RPMI8226 (cell line): ENCODE results near the gene FRMPD3.
"Not testable (repeated sequence)": the region's sequence is repeated elsewhere in the genome, so short reads cannot be mapped to it uniquely, and the experiment has no call there.

Experiments
- DNase-seq: peaks from one replicate; pipeline ENCODE4 v3.0.0-alpha.2; 2015

Gene FRMPD3

GRCh38 chrX:107448998-107449835 lies at the start of gene FRMPD3:
Gene FRMPD3 (plus strand): TSS chrX:107449652. CDS start chrX:107526589, 76,937 bp downstream.
- DNase-seq: peak; percentile 69

GRCh38 chrX:107420571-107420970 lies 28.9 kb upstream of the FRMPD3 start:
- no peak for DNase-seq

- DNase-seq: no peak
These were observed 28.1 kb upstream of the FRMPD3 start for GRCh38 chrX:107421337-107421861.

GRCh38 chrX:107429090-107429489 lies 20.4 kb upstream of the FRMPD3 start:
- DNase-seq: peak; percentile 41

- DNase-seq: no peak
These were observed 9.3 kb upstream of the FRMPD3 start for GRCh38 chrX:107440187-107440586.

- DNase-seq: no peak
These were observed 8.8 kb upstream of the FRMPD3 start for GRCh38 chrX:107440692-107441091.

- DNase-seq: no peak
These were observed 6.4 kb upstream of the FRMPD3 start for GRCh38 chrX:107442914-107443527.

GRCh38 chrX:107445146-107445545 lies 4.3 kb upstream of the FRMPD3 start:
- no peak for DNase-seq

- DNase-seq: no peak
These were observed 3.8 kb upstream of the FRMPD3 start for GRCh38 chrX:107445631-107446030.

- no peak for DNase-seq
These were observed 1.8 kb upstream of the FRMPD3 start for GRCh38 chrX:107447642-107448041.

GRCh38 chrX:107448625-107448997 lies 841 bp upstream of the FRMPD3 start:
- no peak for DNase-seq

GRCh38 chrX:107450823-107451509 lies 1.5 kb downstream of the FRMPD3 start:
- DNase-seq: peak; percentile 78

GRCh38 chrX:107451731-107452130 lies 2.3 kb downstream of the FRMPD3 start:
- DNase-seq: peak; percentile 54

- DNase-seq: no peak
These were observed 3.1 kb downstream of the FRMPD3 start for GRCh38 chrX:107452581-107452980.

GRCh38 chrX:107454302-107454701 lies 4.8 kb downstream of the FRMPD3 start:
- peak; percentile 39 for DNase-seq

GRCh38 chrX:107457289-107457688 lies 7.8 kb downstream of the FRMPD3 start:
- no peak for DNase-seq

GRCh38 chrX:107465932-107466620 lies 16.6 kb downstream of the FRMPD3 start:
- no peak for DNase-seq

GRCh38 chrX:107467271-107467670 lies 17.8 kb downstream of the FRMPD3 start:
- no peak for DNase-seq

- DNase-seq: no peak
These were observed 20.7 kb downstream of the FRMPD3 start for GRCh38 chrX:107470198-107470597.

GRCh38 chrX:107470971-107471370 lies 21.5 kb downstream of the FRMPD3 start:
- no peak for DNase-seq

- DNase-seq: not testable (repeated sequence)
These were observed 22.0 kb downstream of the FRMPD3 start for GRCh38 chrX:107471420-107471819.

GRCh38 chrX:107477406-107477805 lies 28.0 kb downstream of the FRMPD3 start:
- DNase-seq: no peak

- peak; percentile 58 for DNase-seq
These were observed 30.8 kb downstream of the FRMPD3 start for GRCh38 chrX:107480272-107480671.
